GM10248 (cell line): ENCODE data around the gene RAD51B.

Experiments
- CTCF ChIA-PET: fragments of 300-600 bp; sonication (Branson Sonifier 250); formaldehyde crosslinking; extraction: SDS; loops from one replicate; lab custom pipeline; 2021; ENCODE audit warnings: antibody characterized with exemption; lab: Yijun Ruan, JAX
- POLR2A ChIA-PET: fragments of 350-650 bp; sonication (Branson Sonifier 250); formaldehyde crosslinking; extraction: SDS; loops from one replicate; lab custom pipeline; 2020; ENCODE audit warnings: antibody characterized with exemption; lab: Yijun Ruan, JAX
- DNase-seq: peaks from one replicate; pipeline ENCODE4 v3.0.0; 2012; ENCODE audit errors: extremely low spot score
- TF ChIP-seq, protein P1 (sequence below): IDR thresholded peaks from 2 replicates; pipeline ENCODE4 v1.5.1; 2012; ENCODE audit warnings: mild to moderate bottlenecking, low read depth; ENCODE audit errors: extremely low read depth, missing control alignments, control extremely low read depth

Gene RAD51B

DNA sequence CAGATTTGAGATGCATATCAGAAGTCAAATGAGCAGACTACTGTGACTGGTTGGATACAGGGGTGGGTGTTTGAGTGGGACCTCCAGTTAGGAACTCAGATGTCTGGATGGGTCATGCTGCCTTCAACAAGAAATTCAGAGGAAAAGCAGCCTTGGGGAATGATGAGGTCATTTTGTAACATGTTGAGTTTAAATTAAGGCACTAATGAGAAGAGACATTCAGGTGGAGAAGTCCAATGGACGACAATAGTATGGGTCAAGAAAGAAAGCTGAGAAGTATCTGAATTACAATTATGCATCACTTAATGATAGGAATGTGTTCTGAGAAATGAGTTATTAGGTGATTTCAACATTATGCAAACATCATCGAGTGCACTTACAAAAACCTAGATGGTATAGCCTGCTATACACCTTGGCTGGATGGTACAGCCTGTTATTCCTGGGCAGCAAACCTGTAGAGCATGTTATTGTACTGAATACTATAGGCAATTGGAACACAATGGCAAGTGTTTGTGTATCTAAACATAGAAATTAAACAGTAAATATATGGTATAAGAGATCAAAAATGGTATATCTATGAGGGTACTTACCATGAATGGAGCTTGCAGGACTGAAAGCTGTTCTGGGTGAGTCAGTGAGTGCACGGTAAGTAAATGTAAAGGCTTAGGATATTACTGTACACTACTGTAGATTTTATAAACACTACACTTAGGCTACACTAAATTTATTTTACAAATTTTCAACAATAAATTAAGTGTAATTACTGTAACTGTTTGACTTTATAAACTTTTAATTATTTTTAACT, 414.7 kb downstream of the RAD51B start:
- ChIA-PET CTCF (interaction anchor here (0.9 to 1.9 kb wide), 5 partner anchors 10 to 590 kb away, joined by 4 to 13 read pairs (median 4); no protein-coding TSS in a partner anchor), POLR2A (no interaction called here)
- DNase-seq = no peak
- TF ChIP-seq, protein P1, sequence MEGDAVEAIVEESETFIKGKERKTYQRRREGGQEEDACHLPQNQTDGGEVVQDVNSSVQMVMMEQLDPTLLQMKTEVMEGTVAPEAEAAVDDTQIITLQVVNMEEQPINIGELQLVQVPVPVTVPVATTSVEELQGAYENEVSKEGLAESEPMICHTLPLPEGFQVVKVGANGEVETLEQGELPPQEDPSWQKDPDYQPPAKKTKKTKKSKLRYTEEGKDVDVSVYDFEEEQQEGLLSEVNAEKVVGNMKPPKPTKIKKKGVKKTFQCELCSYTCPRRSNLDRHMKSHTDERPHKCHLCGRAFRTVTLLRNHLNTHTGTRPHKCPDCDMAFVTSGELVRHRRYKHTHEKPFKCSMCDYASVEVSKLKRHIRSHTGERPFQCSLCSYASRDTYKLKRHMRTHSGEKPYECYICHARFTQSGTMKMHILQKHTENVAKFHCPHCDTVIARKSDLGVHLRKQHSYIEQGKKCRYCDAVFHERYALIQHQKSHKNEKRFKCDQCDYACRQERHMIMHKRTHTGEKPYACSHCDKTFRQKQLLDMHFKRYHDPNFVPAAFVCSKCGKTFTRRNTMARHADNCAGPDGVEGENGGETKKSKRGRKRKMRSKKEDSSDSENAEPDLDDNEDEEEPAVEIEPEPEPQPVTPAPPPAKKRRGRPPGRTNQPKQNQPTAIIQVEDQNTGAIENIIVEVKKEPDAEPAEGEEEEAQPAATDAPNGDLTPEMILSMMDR = no peak

GRCh38 chr14:68235011-68235410, 415.4 kb downstream of the RAD51B start:
- ChIA-PET POLR2A (no interaction called here), CTCF (interaction anchor here (0.8 to 1.5 kb wide), 6 partner anchors 10 to 590 kb away, joined by 4 to 5 read pairs (median 4); no protein-coding TSS in a partner anchor)
- DNase-seq = no peak
- TF ChIP-seq, protein P1 = no peak

GRCh38 chr14:68236582-68237458, 417.2 kb downstream of the RAD51B start:
- no peak for DNase-seq
- TF ChIP-seq, protein P1 = no peak
- ChIA-PET CTCF (interaction anchor here (1.5 to 1.6 kb wide), 2 partner anchors 8 to 580 kb away, joined by 5 read pairs; no protein-coding TSS in a partner anchor), POLR2A (interaction anchor here (0.7 kb wide), 1 partner anchor 554 kb away, joined by 3 read pairs; no protein-coding TSS in a partner anchor)

DNA sequence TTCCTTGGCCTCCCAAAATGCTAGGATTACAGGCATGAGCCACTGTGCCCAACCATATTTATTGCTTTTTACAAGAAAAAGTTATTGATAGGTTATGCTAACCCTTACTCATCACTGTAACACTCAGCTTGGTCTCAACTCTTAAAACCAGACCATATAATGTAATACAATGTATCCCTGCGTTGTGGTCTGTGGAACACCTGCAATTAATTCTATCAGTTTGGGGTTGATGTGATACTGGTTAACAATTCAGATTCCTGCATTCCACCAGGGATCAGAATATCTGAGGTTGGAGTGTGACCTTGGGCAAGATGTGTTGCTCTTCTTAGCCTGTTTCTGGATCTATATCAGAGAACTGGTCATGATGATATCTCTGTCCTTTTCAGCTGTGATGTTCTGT, 419.0 kb downstream of the RAD51B start:
- ChIA-PET CTCF (interaction anchor here (0.9 to 2.8 kb wide), 4 partner anchors 10 to 588 kb away, joined by 3 to 26 read pairs (median 4); no protein-coding TSS in a partner anchor), POLR2A (no interaction called here)
- TF ChIP-seq, protein P1 = no peak
- no peak for DNase-seq

DNA sequence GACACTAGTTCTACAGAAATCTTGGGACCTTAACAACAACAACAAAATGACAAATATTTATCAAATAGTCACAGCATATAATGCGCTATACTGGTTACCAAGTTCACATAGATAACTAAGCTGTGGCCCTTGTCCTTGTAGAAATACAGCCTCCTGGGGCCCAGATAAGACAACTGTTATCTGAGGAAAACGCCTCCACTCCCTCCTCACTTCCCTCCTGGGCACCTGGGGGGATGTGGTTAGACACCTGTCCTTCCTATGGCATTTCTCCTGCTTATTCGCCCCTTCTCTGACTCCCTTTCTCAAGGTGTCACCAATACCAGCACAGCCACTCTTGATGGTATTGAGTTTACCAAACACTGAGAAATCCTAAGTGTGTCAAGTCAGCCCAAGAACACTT, 419.4 kb downstream of the RAD51B start:
- POLR2A ChIA-PET = no interaction called here
- CTCF ChIA-PET = interaction anchor here (1.2 to 2.8 kb wide), 3 partner anchors 10 to 605 kb away, joined by 3 to 26 read pairs (median 4); no protein-coding TSS in a partner anchor
- no peak for DNase-seq
- TF ChIP-seq, protein P1 = no peak
